Liver (tissue), 9 donors: Measurements from ENCODE around the gene AHNAK2. TPM values are rescaled to one million over a fixed set of nuclear protein-coding genes. Genes with fewer than 3 reads are reported as not detected.

Experiments
- DNase-seq: peaks from one replicate; pipeline ENCODE4 v3.0.0-alpha.2; 2017; ENCODE audit warnings: low spot score
- H3K27ac ChIP-seq, 2 donors: one replicate each; pipeline ENCODE4 v1.7.0; 2013; ENCODE audit warnings: inconsistent platforms in 2 of 2, low read length in 2 of 2, control low read depth in 1 of 2, low read depth in 1 of 2, mild to moderate bottlenecking in 1 of 2
- H3K27me3 ChIP-seq, 4 donors: one replicate each; pipeline versions ENCODE4 v1.6.1 to v1.7.0; 2013; ENCODE audit warnings: low read length in 3 of 4, inconsistent platforms in 1 of 4, mild to moderate bottlenecking in 1 of 4, moderate library complexity in 1 of 4; ENCODE audit not compliant: control insufficient read depth in 4 of 4, insufficient read depth in 4 of 4
- H3K36me3 ChIP-seq, 4 donors: one replicate each; pipeline versions ENCODE4 v1.6.1 to v1.7.0; 2013; ENCODE audit warnings: low read length in 3 of 4, mild to moderate bottlenecking in 3 of 4, low read depth in 1 of 4, moderate library complexity in 1 of 4; ENCODE audit not compliant: control insufficient read depth in 4 of 4, insufficient read depth in 3 of 4
- H3K4me1 ChIP-seq, 4 donors: one replicate each; pipeline versions ENCODE4 v1.6.1 to v1.7.0; 2013; ENCODE audit warnings: low read length in 3 of 4, mild to moderate bottlenecking in 3 of 4, moderate library complexity in 1 of 4; ENCODE audit not compliant: control insufficient read depth in 4 of 4, insufficient read depth in 4 of 4
- H3K4me3 ChIP-seq, 3 donors: one replicate each; pipeline versions ENCODE4 v1.6.1 to v1.7.0; 2013; ENCODE audit warnings: low read length in 3 of 3, control low read depth in 1 of 3, low read depth in 1 of 3, mild to moderate bottlenecking in 1 of 3
- H3K9ac ChIP-seq, 2 donors: one replicate each; pipeline ENCODE4 v1.7.0; 2013; ENCODE audit warnings: low read length in 2 of 2, mild to moderate bottlenecking in 2 of 2, moderate library complexity in 2 of 2, control low read depth in 1 of 2, low read depth in 1 of 2
- H3K9me3 ChIP-seq, 4 donors: one replicate each; pipeline versions ENCODE4 v1.6.1 to v1.7.0; 2013; ENCODE audit warnings: low read length in 3 of 4; ENCODE audit not compliant: control insufficient read depth in 4 of 4
- ATF3 ChIP-seq: IDR thresholded peaks from 2 replicates; pipeline ENCODE4 v1.6.1; 2016; ENCODE audit warnings: antibody characterized with exemption
- CTCF ChIP-seq: fragments of 150-350 bp; IDR thresholded peaks from 2 replicates; pipeline ENCODE4 v1.5.1; 2017; ENCODE audit warnings: improper control_type of control experiment, low read depth, low read length; ENCODE audit not compliant: missing input control
- EGR1 ChIP-seq, 2 donors: IDR thresholded peaks; 2 replicates each; pipeline ENCODE4 v1.6.1; 2016 to 2018; ENCODE audit warnings: antibody characterized with exemption in 2 of 2, low read depth in 2 of 2
- FOXA1 ChIP-seq: IDR thresholded peaks from 2 replicates; pipeline ENCODE4 v1.6.1; 2016; ENCODE audit warnings: antibody characterized with exemption
- FOXA2 ChIP-seq: IDR thresholded peaks from 2 replicates; pipeline ENCODE4 v1.6.1; 2016; ENCODE audit warnings: antibody characterized with exemption
- GABPA ChIP-seq, 2 donors: IDR thresholded peaks in 1 of 2; conservative IDR thresholded peaks in 1 of 2; 2 replicates each; pipeline ENCODE4 v1.6.1; 2016; ENCODE audit warnings: antibody characterized with exemption in 2 of 2, mild to moderate bottlenecking in 1 of 2, moderate library complexity in 1 of 2
- HNF4A ChIP-seq, 2 donors: conservative IDR thresholded peaks; 2 replicates each; pipeline ENCODE4 v1.6.1; 2016; ENCODE audit warnings: antibody characterized with exemption in 2 of 2, mild to moderate bottlenecking in 2 of 2
- HNF4G ChIP-seq: IDR thresholded peaks from 2 replicates; pipeline ENCODE4 v1.6.1; 2016; ENCODE audit warnings: antibody characterized with exemption
- JUND ChIP-seq, 2 donors: IDR thresholded peaks; 2 replicates each; pipeline ENCODE4 v1.6.1; 2016; ENCODE audit warnings: antibody characterized with exemption in 2 of 2
- NR2F2 ChIP-seq: IDR thresholded peaks from 2 replicates; pipeline ENCODE4 v1.6.1; 2016; ENCODE audit warnings: antibody characterized with exemption
- RAD21 ChIP-seq, 2 donors: IDR thresholded peaks; 2 replicates each; pipeline ENCODE4 v1.6.1; 2016; ENCODE audit warnings: antibody characterized with exemption in 2 of 2, mild to moderate bottlenecking in 2 of 2
- RXRA ChIP-seq, 2 donors: IDR thresholded peaks; 2 replicates each; pipeline ENCODE4 v1.6.1; 2017 to 2018; ENCODE audit warnings: antibody characterized with exemption in 2 of 2, mild to moderate bottlenecking in 1 of 2
- SP1 ChIP-seq: IDR thresholded peaks from 2 replicates; pipeline ENCODE4 v1.6.1; 2018; ENCODE audit warnings: antibody characterized with exemption, mild to moderate bottlenecking
- TAF1 ChIP-seq: conservative IDR thresholded peaks from 2 replicates; pipeline ENCODE4 v1.6.1; 2016; ENCODE audit warnings: antibody characterized with exemption, mild to moderate bottlenecking
- YY1 ChIP-seq: IDR thresholded peaks from 2 replicates; pipeline ENCODE4 v1.6.1; 2016; ENCODE audit warnings: antibody characterized with exemption, mild to moderate bottlenecking
- ZBTB33 ChIP-seq: IDR thresholded peaks from 2 replicates; pipeline ENCODE4 v1.6.1; 2016; ENCODE audit warnings: antibody characterized with exemption
- WGBS: extraction: QIAGEN DNeasy Blood & Tissue Kit; methylation state at CpG from one replicate; pipeline ENCODE4 v1.1.7; 2013; 5-methylcytosine and 5-hydroxymethylcytosine counted together
- polyA plus RNA-seq, 2 donors: library from polyadenylated mRNA; stranded (reverse) in 1 of 2; unstranded in 1 of 2; fragments of 200-250 nt in 1 of 2; fragments of >200 nt in 1 of 2; fragmentation: Nextera tagmentation in 1 of 2; extraction: Ambion mirVana in 1 of 2; gene quantifications; one replicate each; pipeline versions ENCODE4 v1.2.1 to v1.2.3, GENCODE V29; 2013 to 2015
- total RNA-seq, 2 donors: library from RNA; depleted of rRNA; stranded (reverse); fragments of >200 nt; gene quantifications; one replicate each; pipeline ENCODE4 v1.2.3, GENCODE V29; 2014
- TF ChIP-seq, protein P1 (sequence below): IDR thresholded peaks from 2 replicates; pipeline ENCODE4 v1.6.1; 2016; ENCODE audit warnings: antibody characterized with exemption, mild to moderate bottlenecking
- TF ChIP-seq, protein P2 (sequence below): IDR thresholded peaks from 2 replicates; pipeline ENCODE4 v1.6.1; 2016; ENCODE audit warnings: antibody characterized with exemption
- donor health status: healthy.
- donor health status: healthy.
- donor health status: healthy.
- donor health status: healthy.
- donor health status: healthy.

AHNAK2 gene
- total and polyA plus RNA-seq, 4 donors, result 0.05 to 2.6 (median 1.2) TPM

DNA sequence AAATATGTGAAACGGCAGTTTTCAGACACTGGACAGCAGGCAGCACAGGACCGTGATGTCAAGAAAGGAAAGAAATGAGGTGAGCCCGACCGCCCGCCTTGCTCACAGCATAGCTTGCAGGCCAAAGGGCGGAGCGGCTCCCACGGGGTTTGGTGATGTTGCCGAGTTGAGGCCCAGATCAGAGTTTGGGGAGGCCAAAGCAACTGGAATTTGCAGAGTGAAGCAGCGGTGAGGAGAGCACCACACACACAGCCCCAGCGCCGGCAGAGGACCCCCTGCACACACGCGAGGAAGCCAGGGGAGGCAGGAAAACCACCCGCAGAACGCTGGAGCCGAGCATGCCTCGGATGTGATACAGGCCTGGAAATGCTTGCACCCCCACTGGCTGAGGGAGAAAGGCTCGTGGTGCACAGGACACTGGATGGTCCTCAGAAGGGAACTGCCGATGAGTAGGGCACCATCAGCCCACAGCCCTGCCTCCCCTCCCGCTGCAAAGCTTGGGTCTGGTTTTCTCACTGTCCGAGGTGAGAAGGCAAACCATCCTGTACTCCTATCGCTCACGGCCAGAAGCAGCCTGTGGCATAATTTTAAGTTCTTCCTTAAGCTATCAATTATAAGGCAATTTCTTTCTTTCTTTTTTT is 79.2 kb downstream of the AHNAK2 start:
- no peak for TF ChIP-seq GABPA (IDR thresholded peaks at IDR 0.05 in 1 of 2, conservative IDR thresholded peaks at IDR 0.05 in 1 of 2)
- TF ChIP-seq HNF4A (conservative IDR thresholded peaks at IDR 0.05), result no peak
- TF ChIP-seq EGR1 (IDR thresholded peaks at IDR 0.05; ENCODE audit: low read depth in 2 of 2), result no peak
- TF ChIP-seq SP1, result no peak
- TF ChIP-seq RXRA (IDR thresholded peaks at IDR 0.05), result no peak
- TF ChIP-seq HNF4G, result no peak
- no peak for TF ChIP-seq FOXA1
- TF ChIP-seq, protein P1, sequence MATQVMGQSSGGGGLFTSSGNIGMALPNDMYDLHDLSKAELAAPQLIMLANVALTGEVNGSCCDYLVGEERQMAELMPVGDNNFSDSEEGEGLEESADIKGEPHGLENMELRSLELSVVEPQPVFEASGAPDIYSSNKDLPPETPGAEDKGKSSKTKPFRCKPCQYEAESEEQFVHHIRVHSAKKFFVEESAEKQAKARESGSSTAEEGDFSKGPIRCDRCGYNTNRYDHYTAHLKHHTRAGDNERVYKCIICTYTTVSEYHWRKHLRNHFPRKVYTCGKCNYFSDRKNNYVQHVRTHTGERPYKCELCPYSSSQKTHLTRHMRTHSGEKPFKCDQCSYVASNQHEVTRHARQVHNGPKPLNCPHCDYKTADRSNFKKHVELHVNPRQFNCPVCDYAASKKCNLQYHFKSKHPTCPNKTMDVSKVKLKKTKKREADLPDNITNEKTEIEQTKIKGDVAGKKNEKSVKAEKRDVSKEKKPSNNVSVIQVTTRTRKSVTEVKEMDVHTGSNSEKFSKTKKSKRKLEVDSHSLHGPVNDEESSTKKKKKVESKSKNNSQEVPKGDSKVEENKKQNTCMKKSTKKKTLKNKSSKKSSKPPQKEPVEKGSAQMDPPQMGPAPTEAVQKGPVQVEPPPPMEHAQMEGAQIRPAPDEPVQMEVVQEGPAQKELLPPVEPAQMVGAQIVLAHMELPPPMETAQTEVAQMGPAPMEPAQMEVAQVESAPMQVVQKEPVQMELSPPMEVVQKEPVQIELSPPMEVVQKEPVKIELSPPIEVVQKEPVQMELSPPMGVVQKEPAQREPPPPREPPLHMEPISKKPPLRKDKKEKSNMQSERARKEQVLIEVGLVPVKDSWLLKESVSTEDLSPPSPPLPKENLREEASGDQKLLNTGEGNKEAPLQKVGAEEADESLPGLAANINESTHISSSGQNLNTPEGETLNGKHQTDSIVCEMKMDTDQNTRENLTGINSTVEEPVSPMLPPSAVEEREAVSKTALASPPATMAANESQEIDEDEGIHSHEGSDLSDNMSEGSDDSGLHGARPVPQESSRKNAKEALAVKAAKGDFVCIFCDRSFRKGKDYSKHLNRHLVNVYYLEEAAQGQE, result no peak
- no peak for TF ChIP-seq JUND (IDR thresholded peaks at IDR 0.05)
- no peak for TF ChIP-seq ATF3
- TF ChIP-seq ZBTB33, result no peak
- no peak for TF ChIP-seq YY1
- no peak for TF ChIP-seq NR2F2
- no peak for TF ChIP-seq RAD21 (IDR thresholded peaks at IDR 0.05)
- no peak for TF ChIP-seq CTCF
- TF ChIP-seq, protein P2, sequence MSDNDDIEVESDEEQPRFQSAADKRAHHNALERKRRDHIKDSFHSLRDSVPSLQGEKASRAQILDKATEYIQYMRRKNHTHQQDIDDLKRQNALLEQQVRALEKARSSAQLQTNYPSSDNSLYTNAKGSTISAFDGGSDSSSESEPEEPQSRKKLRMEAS, result no peak
- no peak for TF ChIP-seq TAF1
- TF ChIP-seq FOXA2, result no peak
- no peak for DNase-seq
- H3K27ac ChIP-seq, result no peak overlapping the region
- no peak overlapping the region for H3K9ac ChIP-seq
- no peak overlapping the region for H3K4me3 ChIP-seq
- H3K27me3 ChIP-seq, result no peaks in the 10 kb centered on the region
- H3K36me3 ChIP-seq, result peaks cover 0 to 2% (median 0%) of the 10 kb centered on the region in 4 donors
- no peaks in the 10 kb centered on the region for H3K9me3 ChIP-seq
- 83% methylated on average over 24 of the region's 24 CpGs for WGBS
- H3K4me1 ChIP-seq, result peaks cover 5 to 16% (median 6%) of the 10 kb centered on the region in 4 donors
